Measurements from ENCODE around the gene DNLZ.

The DNLZ gene

DNA sequence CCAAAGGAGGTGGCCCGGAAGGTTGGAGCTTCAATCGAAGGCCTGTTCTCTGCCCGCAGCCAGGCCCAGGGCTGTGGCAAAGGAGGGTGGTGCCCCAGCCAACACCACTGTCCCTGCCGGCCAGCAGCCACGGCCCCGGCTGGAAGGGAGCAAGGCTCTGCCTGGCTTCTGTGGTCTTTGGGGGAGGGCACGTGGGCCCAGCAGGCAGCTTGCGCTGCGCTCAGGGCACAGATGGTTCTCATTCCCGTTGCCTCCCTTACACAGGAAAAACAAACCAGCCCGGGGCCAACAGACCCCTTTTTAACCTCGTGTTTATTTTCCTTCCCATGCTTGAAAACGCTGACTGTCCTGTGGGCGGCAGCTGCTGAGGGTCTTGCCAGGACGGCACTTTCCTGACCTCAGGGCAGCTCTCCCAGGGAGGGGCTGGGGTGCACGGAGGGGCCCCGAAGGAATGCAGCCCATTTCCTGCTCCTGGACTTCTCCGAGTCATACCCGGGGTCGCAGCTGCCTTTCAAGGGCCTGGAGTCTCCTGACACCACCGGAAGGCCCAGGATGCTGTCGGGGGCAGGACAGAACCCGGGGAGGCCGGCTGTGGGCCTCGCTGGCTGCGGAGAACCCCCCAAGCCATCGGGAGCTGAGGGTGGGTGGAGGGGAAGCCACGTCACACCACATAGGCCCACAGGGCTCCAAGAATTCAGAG is 37.3 kb downstream of the DNLZ start:
- no peak for TF ChIP-seq EZH2phosphoT487 (IDR thresholded peaks at IDR 0.05; ENCODE audit: borderline replicate concordance, low read length)
- TF ChIP-seq, protein P1, sequence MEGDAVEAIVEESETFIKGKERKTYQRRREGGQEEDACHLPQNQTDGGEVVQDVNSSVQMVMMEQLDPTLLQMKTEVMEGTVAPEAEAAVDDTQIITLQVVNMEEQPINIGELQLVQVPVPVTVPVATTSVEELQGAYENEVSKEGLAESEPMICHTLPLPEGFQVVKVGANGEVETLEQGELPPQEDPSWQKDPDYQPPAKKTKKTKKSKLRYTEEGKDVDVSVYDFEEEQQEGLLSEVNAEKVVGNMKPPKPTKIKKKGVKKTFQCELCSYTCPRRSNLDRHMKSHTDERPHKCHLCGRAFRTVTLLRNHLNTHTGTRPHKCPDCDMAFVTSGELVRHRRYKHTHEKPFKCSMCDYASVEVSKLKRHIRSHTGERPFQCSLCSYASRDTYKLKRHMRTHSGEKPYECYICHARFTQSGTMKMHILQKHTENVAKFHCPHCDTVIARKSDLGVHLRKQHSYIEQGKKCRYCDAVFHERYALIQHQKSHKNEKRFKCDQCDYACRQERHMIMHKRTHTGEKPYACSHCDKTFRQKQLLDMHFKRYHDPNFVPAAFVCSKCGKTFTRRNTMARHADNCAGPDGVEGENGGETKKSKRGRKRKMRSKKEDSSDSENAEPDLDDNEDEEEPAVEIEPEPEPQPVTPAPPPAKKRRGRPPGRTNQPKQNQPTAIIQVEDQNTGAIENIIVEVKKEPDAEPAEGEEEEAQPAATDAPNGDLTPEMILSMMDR (IDR thresholded peaks at IDR 0.05; ENCODE audit: low read depth, low read length, poor library complexity, severe bottlenecking): no peak
- Histone ChIP-seq H3K9me2 (replicated peaks; ENCODE audit: control insufficient read depth, low read length) (no peaks in the 10 kb centered on the region), H3K36me3 (ENCODE audit: control insufficient read depth, low read length) (no peaks in the 10 kb centered on the region), H3K79me2 (ENCODE audit: control insufficient read depth, low read length) (no peaks in the 10 kb centered on the region), H3K27me3 (ENCODE audit: control insufficient read depth, low read length) (peaks cover 19% of the 10 kb centered on the region), H3K27ac (ENCODE audit: low read depth, low read length) (no peak overlapping the region), H3K4me1 (ENCODE audit: control insufficient read depth, low read length) (no peaks in the 10 kb centered on the region), H3K4me2 (ENCODE audit: low read length) (no peak overlapping the region), H3K9me3 (ENCODE audit: control insufficient read depth, insufficient read depth, low read length) (no peaks in the 10 kb centered on the region), H3F3A (ENCODE audit: control insufficient read depth, insufficient read depth) (no peaks in the 10 kb centered on the region), H3K4me3 (ENCODE audit: low read length) (no peak overlapping the region), H4K20me1 (ENCODE audit: control insufficient read depth, insufficient read depth, low read depth, low read length) (no peaks in the 10 kb centered on the region)

DNA sequence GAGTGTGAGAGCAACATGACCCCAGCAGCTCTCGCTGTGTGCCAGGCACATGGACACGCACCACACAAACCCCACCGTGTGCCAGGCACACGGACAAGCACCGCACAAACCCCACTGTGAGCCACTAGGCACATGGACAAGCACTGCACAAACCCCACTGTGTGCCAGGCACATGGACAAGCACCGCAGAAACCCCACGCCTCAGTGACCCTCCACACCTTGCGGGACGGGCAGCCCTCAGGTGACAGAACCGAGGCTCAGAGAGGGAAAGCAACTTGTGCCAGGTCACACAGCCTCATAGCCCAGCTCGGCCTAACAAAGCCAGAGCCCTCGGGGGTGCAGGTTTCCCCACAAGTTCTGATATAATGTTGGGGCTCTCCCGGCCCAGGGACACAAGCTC is 38.2 kb downstream of the DNLZ start:
- Histone ChIP-seq H3K27me3 (ENCODE audit: control insufficient read depth, low read length) (peaks cover 19% of the 10 kb centered on the region), H3K4me3 (ENCODE audit: low read length) (no peak overlapping the region), H3K9me2 (replicated peaks; ENCODE audit: control insufficient read depth, low read length) (no peaks in the 10 kb centered on the region), H4K20me1 (ENCODE audit: control insufficient read depth, insufficient read depth, low read depth, low read length) (no peaks in the 10 kb centered on the region), H3K9me3 (ENCODE audit: control insufficient read depth, insufficient read depth, low read length) (no peaks in the 10 kb centered on the region), H3K4me1 (ENCODE audit: control insufficient read depth, low read length) (peaks cover 7% of the 10 kb centered on the region), H3K79me2 (ENCODE audit: control insufficient read depth, low read length) (no peaks in the 10 kb centered on the region), H3K27ac (ENCODE audit: low read depth, low read length) (no peak overlapping the region), H3K4me2 (ENCODE audit: low read length) (no peak overlapping the region), H3F3A (ENCODE audit: control insufficient read depth, insufficient read depth) (no peaks in the 10 kb centered on the region), H3K36me3 (ENCODE audit: control insufficient read depth, low read length) (no peaks in the 10 kb centered on the region)
- TF ChIP-seq EZH2phosphoT487 (IDR thresholded peaks at IDR 0.05; ENCODE audit: borderline replicate concordance, low read length): no peak
- TF ChIP-seq, protein P1 (IDR thresholded peaks at IDR 0.05; ENCODE audit: low read depth, low read length, poor library complexity, severe bottlenecking): no peak

DNA sequence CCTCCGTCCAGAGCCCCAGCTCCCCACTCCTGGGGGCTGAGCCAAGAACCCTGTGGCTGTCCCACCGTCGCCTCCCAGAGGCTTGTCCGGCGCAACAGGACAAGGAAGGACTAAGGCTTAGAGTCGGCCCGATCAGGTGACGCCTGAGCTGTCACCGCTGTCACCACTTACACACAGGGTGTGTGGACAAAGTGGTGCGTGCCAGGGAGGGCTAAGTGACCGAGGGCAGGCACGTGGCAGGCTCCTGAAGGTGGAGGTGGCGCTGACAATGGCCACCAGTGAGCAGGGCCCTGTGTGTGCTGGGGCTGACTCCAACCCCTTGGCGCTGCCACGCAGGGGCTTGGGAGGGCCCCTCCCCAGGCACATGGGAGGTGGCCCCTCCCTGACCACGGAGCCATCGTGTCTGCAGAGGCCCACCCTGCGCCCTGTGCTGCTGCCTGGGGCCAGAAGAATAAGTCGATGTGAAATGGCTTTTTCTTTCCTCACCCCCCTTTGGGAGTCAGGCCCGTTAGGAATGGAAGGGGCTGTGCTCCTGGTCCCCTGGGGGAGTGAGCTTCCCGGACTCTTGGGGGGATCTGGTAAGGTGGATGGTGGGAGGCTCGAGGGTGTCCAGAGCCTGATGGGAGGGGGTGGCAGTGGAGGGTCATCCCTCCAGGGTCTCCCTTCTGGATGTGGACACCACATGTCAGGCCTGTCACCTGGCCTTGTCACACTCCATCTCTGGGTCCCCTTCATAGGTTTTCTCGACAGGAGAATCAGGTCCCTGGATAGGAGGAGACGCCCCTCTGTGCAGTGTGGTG is 38.8 kb downstream of the DNLZ start:
- Histone ChIP-seq H3K4me2 (ENCODE audit: low read length) (no peak overlapping the region), H3K27me3 (ENCODE audit: control insufficient read depth, low read length) (peaks cover 19% of the 10 kb centered on the region), H3K9me3 (ENCODE audit: control insufficient read depth, insufficient read depth, low read length) (no peaks in the 10 kb centered on the region), H4K20me1 (ENCODE audit: control insufficient read depth, insufficient read depth, low read depth, low read length) (no peaks in the 10 kb centered on the region), H3F3A (ENCODE audit: control insufficient read depth, insufficient read depth) (no peaks in the 10 kb centered on the region), H3K27ac (ENCODE audit: low read depth, low read length) (no peak overlapping the region), H3K79me2 (ENCODE audit: control insufficient read depth, low read length) (no peaks in the 10 kb centered on the region), H3K36me3 (ENCODE audit: control insufficient read depth, low read length) (no peaks in the 10 kb centered on the region), H3K4me1 (ENCODE audit: control insufficient read depth, low read length) (peaks cover 13% of the 10 kb centered on the region), H3K4me3 (ENCODE audit: low read length) (no peak overlapping the region), H3K9me2 (replicated peaks; ENCODE audit: control insufficient read depth, low read length) (no peaks in the 10 kb centered on the region)
- TF ChIP-seq EZH2phosphoT487 (IDR thresholded peaks at IDR 0.05; ENCODE audit: borderline replicate concordance, low read length): no peak
- TF ChIP-seq, protein P1 (IDR thresholded peaks at IDR 0.05; ENCODE audit: low read depth, low read length, poor library complexity, severe bottlenecking): no peak
